ENCODE results near the gene ADAMTS2.

ADAMTS2 gene

GRCh38 chr5:179304871-179305270 lies 40.4 kb downstream of the ADAMTS2 start:
- TF ChIP-seq POLR2AphosphoS5 (IDR thresholded peaks at IDR 0.05; ENCODE audit: borderline replicate concordance, low read depth, low read length): no peak
- TF ChIP-seq FOXP2 (optimal IDR thresholded peaks at IDR 0.05; ENCODE audit: control extremely low read depth, extremely low read length, insufficient read depth): no peak
- TF ChIP-seq EZH2 (IDR thresholded peaks at IDR 0.05): no peak
- H3K36me3 ChIP-seq (ENCODE audit: insufficient read depth, low read length): no peaks in the 10 kb centered on the region

GRCh38 chr5:179304466-179304865 lies 40.8 kb downstream of the ADAMTS2 start:
- no peaks in the 10 kb centered on the region for H3K9me3 ChIP-seq (ENCODE audit: low read depth, low read length)
- TF ChIP-seq FOXP2 (optimal IDR thresholded peaks at IDR 0.05; ENCODE audit: control extremely low read depth, extremely low read length, insufficient read depth) (no peak), POLR2AphosphoS5 (IDR thresholded peaks at IDR 0.05; ENCODE audit: borderline replicate concordance, low read depth, low read length) (no peak), EZH2 (IDR thresholded peaks at IDR 0.05) (no peak)
- H3K36me3 ChIP-seq (ENCODE audit: insufficient read depth, low read length): no peaks in the 10 kb centered on the region
- H3K9ac ChIP-seq (ENCODE audit: insufficient read length): no peak overlapping the region
- DNase-seq (ENCODE audit: low read depth, low spot score): no peak
- H3K4me3 ChIP-seq: no peak overlapping the region
- H3K27ac ChIP-seq: no peak overlapping the region

More at GRCh38 chr5:179304871-179305270, 40.4 kb downstream of the ADAMTS2 start:
- Histone ChIP-seq H3K4me3 (no peak overlapping the region), H3K9ac (ENCODE audit: insufficient read length) (no peak overlapping the region), H3K27ac (no peak overlapping the region), H3K9me3 (ENCODE audit: low read depth, low read length) (no peaks in the 10 kb centered on the region)
- no peak for DNase-seq (ENCODE audit: low read depth, low spot score)

DNA sequence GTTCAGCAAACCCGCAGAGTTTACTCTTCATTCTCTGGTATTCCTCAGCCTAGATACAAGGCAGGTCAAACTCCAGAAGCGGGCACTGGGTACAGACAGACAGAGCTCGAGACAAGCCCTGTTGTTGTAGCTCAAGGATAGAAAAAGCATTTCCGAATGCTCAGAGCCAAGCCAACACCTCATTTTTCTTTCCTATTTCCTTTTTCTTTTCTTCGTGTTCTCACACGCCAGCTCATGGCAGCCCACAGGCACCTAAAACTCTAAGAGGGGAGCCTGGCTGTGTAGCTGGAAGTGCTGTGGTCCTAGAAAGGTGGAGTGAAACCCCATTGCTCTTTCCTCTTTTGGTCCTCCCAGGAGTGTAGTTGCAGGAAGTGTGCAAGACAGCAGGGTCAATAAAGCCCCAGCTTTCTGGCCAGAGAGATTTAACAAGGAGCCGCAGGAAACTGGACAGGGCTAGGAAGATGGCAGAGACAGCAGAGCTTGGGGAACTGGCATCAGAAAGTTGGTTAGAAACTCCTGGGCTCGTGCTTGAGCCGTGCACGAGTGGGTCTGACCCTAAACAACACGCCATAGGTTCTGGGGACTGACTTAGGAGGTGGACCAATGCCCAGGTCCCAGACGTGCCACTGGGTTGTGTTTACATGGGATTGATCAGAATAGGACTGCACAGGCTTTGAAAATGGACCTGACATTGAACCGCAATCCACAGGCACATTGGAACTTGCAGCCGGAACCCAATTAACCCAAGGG lies 41.6 kb downstream of the ADAMTS2 start:
- TF ChIP-seq FOXP2 (optimal IDR thresholded peaks at IDR 0.05; ENCODE audit: control extremely low read depth, extremely low read length, insufficient read depth) (no peak), POLR2AphosphoS5 (IDR thresholded peaks at IDR 0.05; ENCODE audit: borderline replicate concordance, low read depth, low read length) (no peak), EZH2 (IDR thresholded peaks at IDR 0.05) (no peak)
- H3K9ac ChIP-seq (ENCODE audit: insufficient read length): no peak overlapping the region

DNA sequence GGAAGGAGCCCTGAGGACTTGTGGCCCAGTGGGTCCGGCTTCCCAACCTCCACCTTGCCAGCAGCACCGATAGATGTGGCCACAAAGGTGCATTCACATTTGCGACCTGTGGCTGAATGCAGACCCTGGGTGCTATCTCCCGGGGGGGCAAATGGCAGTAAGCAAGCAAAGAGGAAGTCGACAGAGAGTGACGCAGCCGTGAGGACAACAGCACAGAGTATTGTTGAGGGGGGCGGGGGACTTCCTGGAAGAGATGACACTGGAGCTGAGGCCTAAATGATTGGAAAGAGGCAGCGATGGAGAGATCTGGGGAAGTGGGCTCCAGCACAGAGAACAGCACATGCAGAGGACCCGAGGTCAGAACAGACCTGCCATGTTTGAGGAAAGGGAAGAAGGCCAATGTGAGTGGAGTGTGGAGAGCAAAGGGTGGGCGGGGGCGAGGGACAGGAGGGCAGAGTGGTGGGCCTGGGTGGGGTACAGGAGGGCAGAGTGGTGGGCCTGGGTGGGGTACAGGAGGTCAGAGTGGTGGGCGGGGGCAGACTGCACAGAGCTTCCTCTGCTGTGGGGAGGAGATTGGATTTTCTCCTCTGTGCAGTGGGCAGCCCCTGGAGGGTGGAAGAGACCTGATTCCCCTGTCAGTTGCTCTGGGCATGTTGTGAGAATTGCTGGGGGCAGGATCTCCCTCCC lies 42.6 kb downstream of the ADAMTS2 start:
- H3K27ac ChIP-seq: no peak overlapping the region
- TF ChIP-seq POLR2AphosphoS5 (IDR thresholded peaks at IDR 0.05; ENCODE audit: borderline replicate concordance, low read depth, low read length): no peak
- TF ChIP-seq FOXP2 (optimal IDR thresholded peaks at IDR 0.05; ENCODE audit: control extremely low read depth, extremely low read length, insufficient read depth): no peak
- TF ChIP-seq EZH2 (IDR thresholded peaks at IDR 0.05): no peak
- no peak overlapping the region for H3K9ac ChIP-seq (ENCODE audit: insufficient read length)
- H3K4me3 ChIP-seq: no peak overlapping the region
- H3K9me3 ChIP-seq (ENCODE audit: low read depth, low read length): no peaks in the 10 kb centered on the region
- DNase-seq (ENCODE audit: low read depth, low spot score): no peak
- H3K36me3 ChIP-seq (ENCODE audit: insufficient read depth, low read length): no peaks in the 10 kb centered on the region

More for the DNA sequence above, 41.6 kb downstream of the ADAMTS2 start:
- no peaks in the 10 kb centered on the region for H3K36me3 ChIP-seq (ENCODE audit: insufficient read depth, low read length)
- no peak overlapping the region for H3K27ac ChIP-seq
- H3K4me3 ChIP-seq: no peak overlapping the region
- DNase-seq (ENCODE audit: low read depth, low spot score): no peak
- H3K9me3 ChIP-seq (ENCODE audit: low read depth, low read length): no peaks in the 10 kb centered on the region

GRCh38 chr5:179301796-179302195 lies 43.5 kb downstream of the ADAMTS2 start:
- H3K27ac ChIP-seq: no peak overlapping the region

GRCh38 chr5:179301376-179301775 lies 43.9 kb downstream of the ADAMTS2 start:
- no peak overlapping the region for H3K4me3 ChIP-seq
- DNase-seq (ENCODE audit: low read depth, low spot score): no peak
- H3K9ac ChIP-seq (ENCODE audit: insufficient read length): no peak overlapping the region
- no peaks in the 10 kb centered on the region for H3K36me3 ChIP-seq (ENCODE audit: insufficient read depth, low read length)
- H3K27ac ChIP-seq: no peak overlapping the region
- no peak for TF ChIP-seq FOXP2 (optimal IDR thresholded peaks at IDR 0.05; ENCODE audit: control extremely low read depth, extremely low read length, insufficient read depth)
- TF ChIP-seq EZH2 (IDR thresholded peaks at IDR 0.05): no peak
- no peak for TF ChIP-seq POLR2AphosphoS5 (IDR thresholded peaks at IDR 0.05; ENCODE audit: borderline replicate concordance, low read depth, low read length)
- H3K9me3 ChIP-seq (ENCODE audit: low read depth, low read length): no peaks in the 10 kb centered on the region

More at GRCh38 chr5:179301796-179302195, 43.5 kb downstream of the ADAMTS2 start:
- Histone ChIP-seq H3K36me3 (ENCODE audit: insufficient read depth, low read length) (no peaks in the 10 kb centered on the region), H3K9ac (ENCODE audit: insufficient read length) (no peak overlapping the region), H3K4me3 (no peak overlapping the region), H3K9me3 (ENCODE audit: low read depth, low read length) (no peaks in the 10 kb centered on the region)
- no peak for TF ChIP-seq EZH2 (IDR thresholded peaks at IDR 0.05)
- TF ChIP-seq POLR2AphosphoS5 (IDR thresholded peaks at IDR 0.05; ENCODE audit: borderline replicate concordance, low read depth, low read length): no peak
- no peak for TF ChIP-seq FOXP2 (optimal IDR thresholded peaks at IDR 0.05; ENCODE audit: control extremely low read depth, extremely low read length, insufficient read depth)
- DNase-seq (ENCODE audit: low read depth, low spot score): no peak

GRCh38 chr5:179300581-179301180 lies 44.6 kb downstream of the ADAMTS2 start:
- no peak overlapping the region for H3K9ac ChIP-seq (ENCODE audit: insufficient read length)
- no peaks in the 10 kb centered on the region for H3K9me3 ChIP-seq (ENCODE audit: low read depth, low read length)
- no peaks in the 10 kb centered on the region for H3K36me3 ChIP-seq (ENCODE audit: insufficient read depth, low read length)
- TF ChIP-seq EZH2 (IDR thresholded peaks at IDR 0.05) (no peak), FOXP2 (optimal IDR thresholded peaks at IDR 0.05; ENCODE audit: control extremely low read depth, extremely low read length, insufficient read depth) (no peak), POLR2AphosphoS5 (IDR thresholded peaks at IDR 0.05; ENCODE audit: borderline replicate concordance, low read depth, low read length) (no peak)
- H3K4me3 ChIP-seq: no peak overlapping the region
- DNase-seq (ENCODE audit: low read depth, low spot score): no peak
- no peak overlapping the region for H3K27ac ChIP-seq
